ENCODE results near the gene TFEB. TPM values are rescaled to one million over a fixed set of nuclear protein-coding genes. Genes with fewer than 3 reads are reported as not detected.

The TFEB gene
- total RNA-seq, 3 donors from 2014 or later = 15.7 to 20.6 (median 18.4) TPM

DNA sequence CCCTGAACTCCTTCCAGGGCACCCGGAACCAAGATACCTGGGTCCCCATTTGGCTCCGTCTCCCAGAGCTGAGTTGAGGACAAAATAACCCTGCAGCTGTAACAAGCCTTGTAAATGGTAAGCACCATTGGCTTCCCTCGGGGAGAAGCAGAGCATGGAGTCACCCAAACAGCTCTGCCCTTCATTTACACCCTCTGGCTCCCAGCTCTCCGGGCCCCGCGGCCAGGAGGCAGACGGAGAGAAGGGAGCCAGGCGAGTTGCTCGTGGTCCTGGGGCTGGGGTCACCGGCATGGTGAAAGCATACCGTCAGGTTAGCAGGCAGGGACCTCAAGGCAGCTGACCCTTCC is 2.1 kb downstream of the TFEB start:
- DNase-seq (ENCODE audit: low spot score in 2 of 2) = no peak
- intact Hi-C loops (cut with DNase I; ENCODE audit: low total_unique reads) = no loop called here
- no peaks in the 10 kb centered on the region for H3K27me3 ChIP-seq
- peaks cover 1 to 14% of the 10 kb centered on the region in 2 donors for H3K4me1 ChIP-seq
- no peaks in the 10 kb centered on the region for H3K36me3 ChIP-seq
- H3K4me3 ChIP-seq = peak overlapping the region; percentile 76 to 98 (median 91)
- H3K9me3 ChIP-seq = no peaks in the 10 kb centered on the region
- H3K27ac ChIP-seq = peak overlapping the region; percentile 94 to 99
- TF ChIP-seq, protein P1, sequence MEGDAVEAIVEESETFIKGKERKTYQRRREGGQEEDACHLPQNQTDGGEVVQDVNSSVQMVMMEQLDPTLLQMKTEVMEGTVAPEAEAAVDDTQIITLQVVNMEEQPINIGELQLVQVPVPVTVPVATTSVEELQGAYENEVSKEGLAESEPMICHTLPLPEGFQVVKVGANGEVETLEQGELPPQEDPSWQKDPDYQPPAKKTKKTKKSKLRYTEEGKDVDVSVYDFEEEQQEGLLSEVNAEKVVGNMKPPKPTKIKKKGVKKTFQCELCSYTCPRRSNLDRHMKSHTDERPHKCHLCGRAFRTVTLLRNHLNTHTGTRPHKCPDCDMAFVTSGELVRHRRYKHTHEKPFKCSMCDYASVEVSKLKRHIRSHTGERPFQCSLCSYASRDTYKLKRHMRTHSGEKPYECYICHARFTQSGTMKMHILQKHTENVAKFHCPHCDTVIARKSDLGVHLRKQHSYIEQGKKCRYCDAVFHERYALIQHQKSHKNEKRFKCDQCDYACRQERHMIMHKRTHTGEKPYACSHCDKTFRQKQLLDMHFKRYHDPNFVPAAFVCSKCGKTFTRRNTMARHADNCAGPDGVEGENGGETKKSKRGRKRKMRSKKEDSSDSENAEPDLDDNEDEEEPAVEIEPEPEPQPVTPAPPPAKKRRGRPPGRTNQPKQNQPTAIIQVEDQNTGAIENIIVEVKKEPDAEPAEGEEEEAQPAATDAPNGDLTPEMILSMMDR (IDR thresholded peaks at IDR 0.05) = no peak
- no peak for TF ChIP-seq POLR2AphosphoS5 (IDR thresholded peaks at IDR 0.05)
- TF ChIP-seq POLR2A (IDR thresholded peaks at IDR 0.05) = no peak

DNA sequence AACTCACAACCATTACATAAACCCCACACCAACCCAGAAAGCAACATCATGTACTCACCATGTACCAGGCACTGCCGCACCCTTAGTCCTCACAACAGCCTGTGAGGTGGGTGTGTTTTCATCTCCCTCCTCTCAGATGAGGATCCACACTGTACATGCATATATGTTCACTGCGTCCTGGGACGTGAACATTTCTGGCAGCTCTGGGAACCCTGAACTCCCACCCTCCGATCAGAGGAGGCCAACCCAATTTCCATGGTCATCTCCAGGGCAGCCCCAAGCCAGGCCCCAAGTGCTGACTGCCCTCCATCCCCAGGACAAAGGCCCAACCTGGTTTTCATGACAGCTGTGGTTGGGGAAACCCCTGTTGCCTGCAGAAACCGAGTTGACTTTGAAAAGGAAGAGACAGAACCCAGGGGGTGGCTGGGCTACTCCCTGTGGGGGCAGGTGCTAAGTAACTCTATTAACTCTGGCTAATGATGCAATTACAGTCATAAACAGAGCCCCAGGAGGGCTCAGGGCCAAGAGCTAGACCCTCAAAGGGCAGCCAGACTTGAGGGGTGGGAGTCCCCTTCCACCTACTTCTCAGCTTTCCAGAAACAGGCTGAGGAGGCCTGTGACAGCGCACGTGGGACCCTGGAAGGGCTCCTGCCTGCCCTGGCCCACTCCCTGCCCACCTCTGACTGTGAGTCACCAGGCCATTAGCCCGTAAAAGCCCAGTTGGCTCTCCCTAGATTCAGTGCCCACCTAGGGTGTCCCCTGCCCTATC is 2.6 kb downstream of the TFEB start:
- H3K27ac ChIP-seq = peak overlapping the region; percentile 94 to 99

DNA sequence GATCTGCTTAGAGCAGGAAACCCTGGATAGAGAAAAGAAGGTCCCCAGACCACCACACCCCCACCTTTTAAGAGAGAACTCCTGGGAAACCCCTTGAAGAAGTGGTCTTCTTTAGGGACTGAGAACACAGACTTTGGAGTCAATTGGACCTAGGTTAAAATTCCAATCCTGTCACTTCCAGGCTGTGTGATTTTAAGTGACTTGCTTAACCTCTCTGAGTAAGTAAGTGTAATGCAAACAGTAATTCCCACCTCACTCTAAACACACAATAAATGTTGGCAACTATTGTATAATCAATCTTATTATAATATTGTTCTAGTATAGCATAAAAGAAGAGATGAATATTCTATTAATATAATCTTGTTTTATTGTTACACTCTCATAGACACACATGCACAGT is 3.3 kb downstream of the TFEB start:
- peaks cover 4 to 14% of the 10 kb centered on the region in 2 donors for H3K4me1 ChIP-seq
- intact Hi-C loops (cut with DNase I; ENCODE audit: low total_unique reads) = no loop called here
- TF ChIP-seq POLR2AphosphoS5 (IDR thresholded peaks at IDR 0.05) (no peak), POLR2A (IDR thresholded peaks at IDR 0.05) (no peak)
- TF ChIP-seq, protein P1 (IDR thresholded peaks at IDR 0.05) = no peak
- H3K27me3 ChIP-seq = no peaks in the 10 kb centered on the region
- no peaks in the 10 kb centered on the region for H3K36me3 ChIP-seq
- H3K4me3 ChIP-seq = no peak overlapping the region
- DNase-seq (ENCODE audit: low spot score in 2 of 2) = no peak
- H3K27ac ChIP-seq = no peak overlapping the region
- H3K9me3 ChIP-seq = no peaks in the 10 kb centered on the region

More for the DNA sequence above, 2.6 kb downstream of the TFEB start:
- H3K4me1 ChIP-seq = peaks cover 4 to 14% of the 10 kb centered on the region in 2 donors
- H3K27me3 ChIP-seq = no peaks in the 10 kb centered on the region
- TF ChIP-seq POLR2AphosphoS5 (IDR thresholded peaks at IDR 0.05) (no peak), POLR2A (IDR thresholded peaks at IDR 0.05) (no peak)
- TF ChIP-seq, protein P1 (IDR thresholded peaks at IDR 0.05) = no peak
- peak overlapping the region; percentile 76 to 98 (median 91) for H3K4me3 ChIP-seq
- no peaks in the 10 kb centered on the region for H3K9me3 ChIP-seq
- DNase-seq (ENCODE audit: low spot score in 2 of 2) = no peak
- intact Hi-C loops (cut with DNase I; ENCODE audit: low total_unique reads) = no loop called here
- H3K36me3 ChIP-seq = no peaks in the 10 kb centered on the region

DNA sequence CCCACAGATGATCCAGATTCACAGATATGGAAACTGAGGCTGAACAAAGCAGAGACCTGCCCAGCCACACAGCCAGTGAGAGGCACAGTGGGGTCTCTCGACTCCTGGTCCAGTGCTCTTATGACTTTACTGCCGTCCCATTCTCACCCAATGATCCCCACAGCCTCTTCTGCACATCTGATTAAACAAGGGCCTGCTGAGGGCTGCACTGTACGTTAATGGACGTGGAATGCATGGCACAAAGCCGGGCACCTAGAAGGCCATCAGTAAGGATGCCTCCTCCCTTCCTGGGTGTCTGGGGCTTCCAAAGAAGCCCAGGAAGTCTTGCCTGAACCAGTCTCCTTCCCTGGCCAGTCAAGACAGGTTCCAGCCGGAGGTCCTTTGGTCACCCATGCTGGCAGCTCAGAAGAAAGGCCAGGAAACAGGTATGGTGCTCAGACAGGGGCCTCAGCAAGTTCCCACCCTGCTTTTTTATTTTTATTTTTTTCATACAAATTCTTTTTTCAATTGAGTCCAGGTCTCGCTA is 3.8 kb downstream of the TFEB start:
- TF ChIP-seq POLR2A (IDR thresholded peaks at IDR 0.05) (no peak), POLR2AphosphoS5 (IDR thresholded peaks at IDR 0.05) (no peak)
- TF ChIP-seq, protein P1 (IDR thresholded peaks at IDR 0.05) = no peak
- Histone ChIP-seq H3K4me3 (no peak overlapping the region), H3K27ac (no peak overlapping the region), H3K27me3 (no peaks in the 10 kb centered on the region), H3K4me1 (peaks cover 4 to 14% of the 10 kb centered on the region in 2 donors), H3K36me3 (no peaks in the 10 kb centered on the region), H3K9me3 (no peaks in the 10 kb centered on the region)
- no peak for DNase-seq (ENCODE audit: low spot score in 2 of 2)
- intact Hi-C loops (cut with DNase I; ENCODE audit: low total_unique reads) = no loop called here
